Stomach (tissue), 4 donors: Measurements from ENCODE around the gene SEPHS1.

ENCODE experiments used
- CTCF ChIP-seq, 7 experiments: fragments of 450-650 bp in 4 of 7; fragments of 200-600 bp in 3 of 7; sonication (generic) in 3 of 7; IDR thresholded peaks; one replicate each; pipeline ENCODE4 v1.5.1; 2016 to 2019; ENCODE audit warnings: antibody characterized with exemption in 7 of 7, control low read depth in 2 of 7, mild to moderate bottlenecking in 1 of 7
- POLR2A ChIP-seq, 4 donors: fragments of 450-650 bp; IDR thresholded peaks; one replicate each; pipeline ENCODE4 v1.6.1; 2016; ENCODE audit warnings: antibody characterized with exemption in 4 of 4, control low read depth in 2 of 4, mild to moderate bottlenecking in 1 of 4, moderate library complexity in 1 of 4
- POLR2AphosphoS5 ChIP-seq, 3 donors: sonication (generic); formaldehyde crosslinking; IDR thresholded peaks; one replicate each; pipeline ENCODE4 v1.6.1; 2016; ENCODE audit warnings: antibody characterized with exemption in 3 of 3

GRCh38 chr10:13354783-13355182 is 6.7 kb upstream of the SEPHS1 start:
- TF ChIP-seq POLR2A (IDR thresholded peaks at IDR 0.05) (no peak), CTCF (IDR thresholded peaks at IDR 0.05) (no peak), POLR2AphosphoS5 (IDR thresholded peaks at IDR 0.05) (no peak)
